SU-DHL-6 (cell line): ENCODE measurements around the gene TDO2.

ENCODE experiments used
- H2AFZ ChIP-seq: fragments of 200-600 bp; sonication (generic); 2 replicates; pipeline ENCODE4 v1.6.1; 2014; ENCODE audit warnings: low read depth, mild to moderate bottlenecking, moderate library complexity, mixed read lengths, antibody characterized with exemption, low read length; ENCODE audit not compliant: severe bottlenecking
- H3F3A ChIP-seq: fragments of 200-600 bp; shearing (Covaris generic); 2 replicates; pipeline ENCODE4 v1.6.0; 2016; ENCODE audit warnings: antibody characterized with exemption, mild to moderate bottlenecking; ENCODE audit not compliant: insufficient read depth
- H3K27ac ChIP-seq: fragments of 200-600 bp; sonication (generic); 2 replicates; pipeline ENCODE4 v1.5.1; 2016; ENCODE audit warnings: low read depth, mild to moderate bottlenecking, low read length, moderate library complexity, mixed read lengths
- H3K27me3 ChIP-seq: fragments of 200-600 bp; sonication (generic), shearing (Covaris generic); 2 replicates; pipeline ENCODE4 v1.6.0; 2014; ENCODE audit warnings: mild to moderate bottlenecking, low read length
- H3K36me3 ChIP-seq: fragments of 200-600 bp; sonication (generic); 2 replicates; pipeline ENCODE4 v1.6.1; 2014; ENCODE audit warnings: mild to moderate bottlenecking, low read length, mixed read lengths
- H3K4me2 ChIP-seq: fragments of 300-600, 200-600 bp; shearing (Covaris generic), sonication (generic); 2 replicates; pipeline ENCODE4 v1.6.0; 2014; ENCODE audit warnings: low read length, low read depth, mild to moderate bottlenecking; ENCODE audit not compliant: poor library complexity, severe bottlenecking
- H3K4me3 ChIP-seq: fragments of 200-600 bp; sonication (generic); 2 replicates; pipeline ENCODE4 v1.5.1; 2014; ENCODE audit warnings: antibody characterized with exemption, low read length, mild to moderate bottlenecking, mixed read lengths; ENCODE audit not compliant: insufficient read depth, poor library complexity, severe bottlenecking
- H3K79me2 ChIP-seq: fragments of 200-600 bp; sonication (generic); 2 replicates; pipeline ENCODE4 v1.6.1; 2014; ENCODE audit warnings: mild to moderate bottlenecking, low read length, moderate library complexity; ENCODE audit not compliant: insufficient read depth
- H3K9ac ChIP-seq: fragments of 200-600 bp; sonication (generic); 2 replicates; pipeline ENCODE4 v1.7.0; 2014; ENCODE audit warnings: mild to moderate bottlenecking, low read length
- H3K9me2 ChIP-seq: fragments of 200-600 bp; sonication (generic); replicated peaks from 2 replicates; pipeline ENCODE4 v1.6.1; 2014; ENCODE audit warnings: low read length; ENCODE audit not compliant: insufficient read depth
- H3K9me3 ChIP-seq: fragments of 200-600 bp; sonication (generic); 2 replicates; pipeline ENCODE4 v1.6.1; 2014; ENCODE audit warnings: low read length, mixed read lengths; ENCODE audit not compliant: insufficient read depth
- H4K20me1 ChIP-seq: fragments of 200-600 bp; sonication (generic); 2 replicates; pipeline ENCODE4 v1.6.1; 2014; ENCODE audit warnings: low read depth, mild to moderate bottlenecking, antibody characterized with exemption, low read length, moderate library complexity, mixed read lengths
- EZH2phosphoT487 ChIP-seq: fragments of 200-600 bp; sonication (generic), shearing (Covaris generic); conservative IDR thresholded peaks from 2 replicates; pipeline ENCODE4 v1.6.1; 2018; ENCODE audit warnings: mild to moderate bottlenecking, antibody characterized with exemption, low read length, moderate library complexity, mixed read lengths
- TF ChIP-seq, protein P1 (sequence below): fragments of 200-600 bp; sonication (generic); IDR thresholded peaks from one replicate; pipeline ENCODE4 v1.5.1; 2017; ENCODE audit warnings: antibody characterized with exemption, mild to moderate bottlenecking, low read length, moderate library complexity; ENCODE audit not compliant: insufficient read depth, poor library complexity, severe bottlenecking

The TDO2 gene

DNA sequence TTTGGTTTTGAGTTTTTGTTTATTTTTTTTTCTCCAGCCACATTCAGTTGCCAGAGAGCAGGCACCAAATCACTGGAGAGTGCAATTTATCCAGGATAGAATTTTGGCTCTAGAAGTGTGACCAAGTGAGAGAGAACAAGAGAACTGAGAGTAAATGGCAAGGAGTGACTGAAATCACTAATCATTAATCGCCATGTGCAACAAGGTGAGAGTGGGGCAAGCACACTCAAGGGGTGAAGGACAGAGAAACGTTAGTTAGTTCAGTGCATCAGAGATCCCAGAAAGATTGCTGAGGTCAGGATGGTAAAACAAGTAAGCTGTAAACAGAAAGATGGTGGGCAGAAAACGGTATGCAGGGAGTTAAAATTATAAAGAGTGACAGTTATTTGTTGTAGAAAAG is 19.6 kb upstream of the TDO2 start:
- Histone ChIP-seq H3K36me3 (no peaks in the 10 kb centered on the region), H3K9me3 (no peaks in the 10 kb centered on the region), H3K9me2 (no peaks in the 10 kb centered on the region), H2AFZ (no peak overlapping the region), H3K4me2 (no peak overlapping the region), H3K27me3 (no peaks in the 10 kb centered on the region), H3K9ac (no peak overlapping the region), H4K20me1 (no peaks in the 10 kb centered on the region), H3K79me2 (no peaks in the 10 kb centered on the region), H3F3A (no peaks in the 10 kb centered on the region), H3K4me3 (no peak overlapping the region), H3K27ac (no peak overlapping the region)
- TF ChIP-seq, protein P1, sequence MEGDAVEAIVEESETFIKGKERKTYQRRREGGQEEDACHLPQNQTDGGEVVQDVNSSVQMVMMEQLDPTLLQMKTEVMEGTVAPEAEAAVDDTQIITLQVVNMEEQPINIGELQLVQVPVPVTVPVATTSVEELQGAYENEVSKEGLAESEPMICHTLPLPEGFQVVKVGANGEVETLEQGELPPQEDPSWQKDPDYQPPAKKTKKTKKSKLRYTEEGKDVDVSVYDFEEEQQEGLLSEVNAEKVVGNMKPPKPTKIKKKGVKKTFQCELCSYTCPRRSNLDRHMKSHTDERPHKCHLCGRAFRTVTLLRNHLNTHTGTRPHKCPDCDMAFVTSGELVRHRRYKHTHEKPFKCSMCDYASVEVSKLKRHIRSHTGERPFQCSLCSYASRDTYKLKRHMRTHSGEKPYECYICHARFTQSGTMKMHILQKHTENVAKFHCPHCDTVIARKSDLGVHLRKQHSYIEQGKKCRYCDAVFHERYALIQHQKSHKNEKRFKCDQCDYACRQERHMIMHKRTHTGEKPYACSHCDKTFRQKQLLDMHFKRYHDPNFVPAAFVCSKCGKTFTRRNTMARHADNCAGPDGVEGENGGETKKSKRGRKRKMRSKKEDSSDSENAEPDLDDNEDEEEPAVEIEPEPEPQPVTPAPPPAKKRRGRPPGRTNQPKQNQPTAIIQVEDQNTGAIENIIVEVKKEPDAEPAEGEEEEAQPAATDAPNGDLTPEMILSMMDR: no peak
- TF ChIP-seq EZH2phosphoT487: no peak

DNA sequence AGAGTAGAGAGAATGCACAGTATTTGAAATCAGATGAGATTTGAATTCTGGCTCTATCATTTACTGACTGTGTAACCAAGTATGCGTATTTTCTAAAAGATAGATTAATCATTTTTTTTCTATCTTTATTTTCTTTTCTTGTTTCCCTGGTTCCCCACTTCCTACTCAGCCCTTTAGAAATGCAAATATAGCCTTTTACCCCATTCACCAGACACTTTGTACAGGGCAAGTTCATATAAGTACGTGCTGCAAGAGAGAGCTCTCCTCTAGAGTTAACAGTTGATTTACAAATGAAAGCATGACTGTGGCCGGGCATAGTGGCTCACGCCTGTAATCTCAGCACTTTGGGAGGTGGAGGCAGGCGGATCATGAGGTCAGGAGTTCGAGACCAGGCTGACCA is 17.8 kb upstream of the TDO2 start:
- Histone ChIP-seq H2AFZ (no peak overlapping the region), H3K27ac (no peak overlapping the region), H3K27me3 (no peaks in the 10 kb centered on the region), H3F3A (no peaks in the 10 kb centered on the region), H3K4me3 (no peak overlapping the region), H3K36me3 (no peaks in the 10 kb centered on the region), H4K20me1 (no peaks in the 10 kb centered on the region), H3K9ac (no peak overlapping the region), H3K4me2 (no peak overlapping the region), H3K79me2 (no peaks in the 10 kb centered on the region), H3K9me2 (no peaks in the 10 kb centered on the region), H3K9me3 (no peaks in the 10 kb centered on the region)
- TF ChIP-seq EZH2phosphoT487: no peak
- TF ChIP-seq, protein P1: no peak

DNA sequence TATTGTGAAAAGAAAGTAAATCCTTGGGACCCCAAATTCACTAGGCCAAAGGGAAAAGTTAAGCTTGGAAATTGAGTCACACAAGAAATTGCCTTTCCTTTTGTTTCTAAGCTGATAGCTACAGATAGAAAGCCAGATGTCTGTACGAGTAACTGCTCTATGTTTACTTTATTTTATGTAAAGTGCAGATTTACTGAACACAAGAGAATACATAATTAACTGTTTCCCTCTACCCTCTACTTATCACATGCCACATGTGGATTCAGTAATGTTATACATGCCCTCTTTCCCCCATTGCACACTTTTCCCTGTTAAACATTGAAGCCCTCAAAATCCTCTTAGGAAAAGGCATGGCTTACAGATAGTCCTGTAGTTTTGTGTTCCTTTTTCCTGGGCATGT is 16.5 kb upstream of the TDO2 start:
- Histone ChIP-seq H3K27me3 (no peaks in the 10 kb centered on the region), H3K79me2 (no peaks in the 10 kb centered on the region), H3K27ac (no peak overlapping the region), H3K9me2 (no peaks in the 10 kb centered on the region), H3K9me3 (no peaks in the 10 kb centered on the region), H3K9ac (no peak overlapping the region), H3K4me3 (no peak overlapping the region), H3K4me2 (no peak overlapping the region), H3K36me3 (no peaks in the 10 kb centered on the region), H2AFZ (no peak overlapping the region), H4K20me1 (no peaks in the 10 kb centered on the region), H3F3A (no peaks in the 10 kb centered on the region)
- no peak for TF ChIP-seq EZH2phosphoT487
- TF ChIP-seq, protein P1: no peak
